Liver (tissue), 3 donors: ENCODE measurements around the gene EHMT1.

Experiments
- CTCF ChIP-seq: fragments of 150-350 bp; IDR thresholded peaks from 2 replicates; pipeline ENCODE4 v1.5.1; 2017; ENCODE audit warnings: improper control_type of control experiment, low read depth, low read length; ENCODE audit not compliant: missing input control
- JUND ChIP-seq, 2 donors: IDR thresholded peaks; 2 replicates each; pipeline ENCODE4 v1.6.1; 2016; ENCODE audit warnings: antibody characterized with exemption in 2 of 2
- TF ChIP-seq, protein P1 (sequence below): IDR thresholded peaks from 2 replicates; pipeline ENCODE4 v1.6.1; 2016; ENCODE audit warnings: antibody characterized with exemption
- TF ChIP-seq, protein P2 (sequence below): IDR thresholded peaks from 2 replicates; pipeline ENCODE4 v1.6.1; 2016; ENCODE audit warnings: antibody characterized with exemption
- donor health status: healthy.
- donor health status: healthy.

- TF ChIP-seq, protein P1, sequence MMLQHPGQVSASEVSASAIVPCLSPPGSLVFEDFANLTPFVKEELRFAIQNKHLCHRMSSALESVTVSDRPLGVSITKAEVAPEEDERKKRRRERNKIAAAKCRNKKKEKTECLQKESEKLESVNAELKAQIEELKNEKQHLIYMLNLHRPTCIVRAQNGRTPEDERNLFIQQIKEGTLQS = no peak
- TF ChIP-seq CTCF = no peak
- TF ChIP-seq, protein P2, sequence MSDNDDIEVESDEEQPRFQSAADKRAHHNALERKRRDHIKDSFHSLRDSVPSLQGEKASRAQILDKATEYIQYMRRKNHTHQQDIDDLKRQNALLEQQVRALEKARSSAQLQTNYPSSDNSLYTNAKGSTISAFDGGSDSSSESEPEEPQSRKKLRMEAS = no peak
- TF ChIP-seq JUND (IDR thresholded peaks at IDR 0.05) = no peak
Measured at GRCh38 chr9:137793196-137793841, 174.5 kb downstream of the EHMT1 start.
